IMR-90 (cell line): Measurements from ENCODE around the gene PPP3CA.

Experiments
- CTCF ChIP-seq: conservative IDR thresholded peaks from 2 replicates; pipeline ENCODE4 v1.5.1; 2012; ENCODE audit warnings: mild to moderate bottlenecking, low read depth, low read length, improper control_type of control experiment
- POLR2A ChIP-seq: IDR thresholded peaks from 2 replicates; pipeline ENCODE4 v1.6.1; 2012; ENCODE audit warnings: mild to moderate bottlenecking, low read depth, low read length
- RAD21 ChIP-seq: IDR thresholded peaks from 2 replicates; pipeline ENCODE4 v1.6.1; 2012; ENCODE audit warnings: low read length, improper control_type of control experiment

- no peak for TF ChIP-seq CTCF
- TF ChIP-seq RAD21: no peak
- TF ChIP-seq POLR2A: no peak
These were observed 139.2 kb downstream of the PPP3CA start for GRCh38 chr4:101208171-101208570.
